HG03558 (cell line): ENCODE measurements around the gene HNRNPH2.

Source experiments
- ATAC-seq: cut with Tn5 transposase; IDR thresholded peaks from one replicate; pipeline ENCODE4 v1.9.1; 2021; ENCODE audit warnings: moderate number of reproducible peaks; ENCODE audit not compliant: unreplicated experiment; ENCODE audit errors: extremely low read depth

Gene HNRNPH2, protein sequence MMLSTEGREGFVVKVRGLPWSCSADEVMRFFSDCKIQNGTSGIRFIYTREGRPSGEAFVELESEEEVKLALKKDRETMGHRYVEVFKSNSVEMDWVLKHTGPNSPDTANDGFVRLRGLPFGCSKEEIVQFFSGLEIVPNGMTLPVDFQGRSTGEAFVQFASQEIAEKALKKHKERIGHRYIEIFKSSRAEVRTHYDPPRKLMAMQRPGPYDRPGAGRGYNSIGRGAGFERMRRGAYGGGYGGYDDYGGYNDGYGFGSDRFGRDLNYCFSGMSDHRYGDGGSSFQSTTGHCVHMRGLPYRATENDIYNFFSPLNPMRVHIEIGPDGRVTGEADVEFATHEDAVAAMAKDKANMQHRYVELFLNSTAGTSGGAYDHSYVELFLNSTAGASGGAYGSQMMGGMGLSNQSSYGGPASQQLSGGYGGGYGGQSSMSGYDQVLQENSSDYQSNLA

DNA sequence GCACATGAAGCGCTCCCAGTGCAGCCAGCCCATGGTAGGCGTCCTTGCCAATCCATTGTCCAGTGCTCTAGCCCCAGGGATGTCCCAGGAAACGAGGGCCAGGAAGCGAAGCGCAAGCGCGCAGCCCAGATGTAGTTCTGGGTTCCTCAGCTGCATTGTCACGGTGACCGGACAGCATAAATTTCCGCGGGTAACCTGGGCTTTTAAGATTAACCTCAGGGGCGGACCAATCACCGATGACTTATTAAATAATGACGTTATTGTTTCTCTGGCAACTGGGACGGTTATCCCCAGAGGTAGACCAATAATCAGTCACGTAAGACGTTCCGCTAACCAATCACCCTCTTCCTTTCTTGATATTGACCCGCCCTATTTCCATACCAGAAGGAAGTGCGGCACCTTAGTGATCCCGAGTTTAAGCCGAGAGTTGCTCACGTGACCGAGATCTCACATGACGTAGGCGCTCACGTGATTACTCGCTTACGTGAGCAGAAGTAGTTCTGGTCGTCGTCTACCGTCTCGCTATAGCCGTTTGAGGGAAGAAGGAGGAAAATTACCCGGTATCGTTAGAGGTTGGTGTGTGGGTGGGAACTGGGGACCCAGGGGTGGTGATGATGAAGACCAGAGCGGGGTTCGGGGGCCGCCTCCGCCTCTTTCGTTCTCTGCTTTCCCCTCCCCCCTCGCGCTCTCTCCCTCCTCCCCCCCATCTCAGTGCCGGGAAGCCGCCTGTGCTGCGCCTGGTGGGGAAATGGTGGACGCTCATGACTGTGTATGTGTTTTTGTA lies at the start of gene HNRNPH2, which contains the start of gene GLA:
HNRNPH2 (plus strand) TSS at position 475 of the 784 bp plus-strand sequence. CDS start 3,767 bp downstream, outside the sequence.
GLA (minus strand) TSS at position 178 of the 784 bp plus-strand sequence; CDS start at position 156, 22 bp downstream.
- peak; percentile 94 for ATAC-seq

DNA sequence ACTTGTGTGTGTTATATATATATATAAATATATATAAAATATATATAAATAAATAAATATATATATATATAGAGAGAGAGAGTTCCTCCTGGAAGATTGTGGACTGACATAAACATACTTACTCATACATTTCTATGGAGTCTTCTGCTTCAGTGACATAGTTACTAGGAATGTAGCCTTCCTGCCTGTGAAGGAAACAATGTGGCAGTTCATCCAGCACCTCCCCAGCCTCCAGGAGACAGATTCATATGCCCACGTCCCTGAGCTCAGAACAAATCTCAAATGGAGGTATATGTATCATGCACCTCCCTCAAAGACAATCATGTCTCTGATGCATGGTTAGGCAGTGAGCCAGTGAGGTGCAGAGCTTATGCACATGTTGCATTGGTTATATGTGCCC lies 48.1 kb upstream of the HNRNPH2 start:
- no peak for ATAC-seq

DNA sequence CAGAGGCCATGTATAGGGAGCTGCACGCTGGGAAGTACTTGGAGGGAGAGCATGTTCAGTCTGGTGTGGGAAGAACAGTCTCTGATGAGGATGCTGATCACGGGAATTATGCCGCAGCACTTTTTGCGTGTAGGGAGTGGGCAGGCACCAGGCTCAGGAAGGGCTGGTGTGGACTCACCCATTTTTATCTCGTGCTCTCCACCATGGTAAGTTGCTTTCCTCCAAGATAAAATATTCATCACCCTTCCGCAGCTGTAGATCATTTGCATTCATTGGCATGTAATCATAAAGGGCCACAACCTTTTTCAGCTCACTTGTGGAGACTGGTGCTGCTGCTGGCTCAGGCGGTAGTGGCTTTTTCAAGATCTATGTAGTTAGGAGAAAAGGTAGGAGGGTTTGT lies 47.6 kb upstream of the HNRNPH2 start:
- no peak for ATAC-seq

DNA sequence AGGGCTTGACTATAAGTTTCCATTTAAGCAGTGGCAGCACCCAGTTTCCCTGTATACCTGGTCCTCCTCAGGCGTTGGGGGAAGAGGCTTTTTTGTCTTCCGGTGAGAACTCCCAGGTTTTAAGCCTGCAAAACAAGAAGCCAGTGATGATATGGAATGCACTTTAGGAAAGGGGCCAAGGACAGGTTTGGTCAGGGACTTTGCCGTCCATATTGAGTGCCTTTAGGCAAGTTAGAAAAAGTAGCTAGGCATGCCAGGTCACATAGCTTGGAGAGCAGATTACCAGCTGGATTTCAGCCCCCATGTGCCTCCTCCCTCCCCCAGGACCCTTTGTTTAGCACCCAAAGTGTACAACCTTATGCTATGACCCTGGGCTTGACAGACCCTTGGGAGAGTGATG lies 45.9 kb upstream of the HNRNPH2 start:
- ATAC-seq: no peak

DNA sequence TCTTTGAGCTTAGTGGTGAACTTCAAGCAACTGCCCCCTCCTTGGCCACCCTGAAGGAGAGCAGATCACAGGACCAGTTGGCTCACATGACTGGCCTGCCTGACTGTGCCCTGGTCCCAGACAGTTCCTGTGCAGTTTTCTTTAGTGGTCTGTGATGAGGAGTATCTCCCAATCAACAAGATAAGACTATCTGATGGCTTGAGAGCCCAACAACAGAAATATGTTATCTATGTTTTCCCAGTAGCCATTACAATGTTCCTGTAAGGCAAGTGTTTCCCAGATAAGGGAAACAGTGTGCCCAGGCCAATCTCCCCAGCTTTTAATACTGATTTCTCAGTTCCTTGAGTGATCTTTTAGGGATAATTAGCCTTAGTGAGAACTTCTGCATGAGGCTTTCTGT lies 45.3 kb upstream of the HNRNPH2 start:
- ATAC-seq: no peak

DNA sequence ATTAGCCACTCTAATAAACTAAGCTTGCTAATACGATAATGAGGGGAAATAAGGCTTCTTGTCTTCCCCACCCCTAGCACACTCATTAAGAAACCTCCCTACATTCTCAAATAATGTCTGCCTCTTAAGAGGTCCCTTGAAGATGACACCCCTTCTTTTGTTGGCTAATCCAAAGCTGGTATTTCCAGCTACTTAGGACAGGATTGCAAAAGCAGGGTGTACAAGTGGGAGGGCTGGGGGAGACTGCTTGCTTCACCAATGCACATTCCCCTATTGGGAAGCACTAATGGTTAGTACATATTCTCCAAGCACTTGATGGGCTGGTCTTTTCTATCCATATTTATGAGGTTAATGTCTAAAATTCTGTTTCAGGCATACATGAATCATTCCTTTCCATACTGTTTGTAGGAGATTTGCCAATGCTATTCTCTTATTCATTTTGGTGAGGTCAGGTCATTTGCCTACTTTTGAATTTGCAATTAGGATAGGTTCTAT lies 42.7 kb upstream of the HNRNPH2 start:
- no peak for ATAC-seq

DNA sequence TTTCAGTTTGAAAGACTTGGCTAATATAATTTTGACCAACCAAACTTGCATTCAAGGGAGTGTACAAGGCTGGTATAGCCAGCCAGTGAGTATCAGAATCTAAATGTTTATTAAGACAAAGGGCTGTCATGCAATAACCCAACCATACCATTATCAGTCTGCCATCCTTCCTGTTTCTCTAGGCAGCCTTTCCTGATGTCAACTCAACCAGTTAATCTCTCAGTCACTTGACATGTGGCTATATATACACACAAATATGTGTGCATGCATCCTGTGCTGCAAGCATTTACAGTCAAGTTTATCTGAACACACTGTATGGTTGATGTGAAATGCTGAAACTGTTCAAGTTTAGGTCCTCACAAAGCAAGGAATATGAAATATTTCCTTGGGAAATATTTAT lies 39.2 kb upstream of the HNRNPH2 start:
- no peak for ATAC-seq

DNA sequence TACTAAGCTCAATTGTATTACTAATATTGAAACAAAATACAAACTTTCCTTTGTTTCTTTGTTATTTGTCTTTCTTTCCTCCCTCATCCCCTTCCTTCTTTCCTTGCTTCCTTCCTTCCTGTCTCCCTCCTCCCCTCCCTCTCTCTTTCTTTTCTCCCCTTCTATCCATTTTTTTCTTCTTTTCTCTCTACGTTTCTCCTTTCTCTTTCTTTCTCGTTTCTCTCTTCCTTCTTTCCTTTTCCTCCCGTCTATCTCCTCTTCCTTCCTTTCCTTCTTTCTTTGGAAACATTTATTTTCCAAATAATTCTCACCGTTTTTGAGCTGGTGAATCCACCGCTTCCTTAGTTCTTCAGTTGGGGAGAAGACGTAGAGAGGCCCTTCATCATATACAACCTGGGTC lies 38.3 kb upstream of the HNRNPH2 start:
- ATAC-seq: no peak

DNA sequence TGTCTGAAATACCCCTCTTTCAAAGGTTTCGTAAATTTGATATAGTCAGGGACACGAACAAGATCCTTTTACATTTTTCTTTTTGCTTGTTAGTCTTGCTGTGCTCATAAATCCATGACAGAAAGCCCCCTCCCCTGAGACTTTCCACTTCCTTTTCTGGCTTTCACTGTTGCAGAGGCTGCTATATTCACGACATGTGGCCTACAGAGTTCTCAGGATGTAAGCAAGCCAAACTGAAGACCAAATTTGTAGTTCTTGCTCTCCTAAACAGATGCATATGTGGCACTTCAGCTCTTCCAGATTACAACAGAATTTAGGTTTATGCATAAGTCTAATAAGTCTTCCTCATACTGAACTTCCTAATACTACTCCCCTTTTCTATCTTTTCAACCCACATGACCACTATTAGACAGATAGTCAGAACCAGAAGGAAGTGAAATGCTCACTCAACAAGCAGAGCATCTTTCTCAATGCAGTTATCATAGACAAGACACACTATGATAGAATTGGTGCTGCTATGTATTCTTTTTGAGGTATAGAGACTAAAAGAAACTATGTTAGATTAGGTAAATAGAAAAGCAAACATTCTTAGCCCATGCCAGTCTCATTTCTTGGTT lies 37.0 kb upstream of the HNRNPH2 start:
- ATAC-seq: peak; percentile 54

DNA sequence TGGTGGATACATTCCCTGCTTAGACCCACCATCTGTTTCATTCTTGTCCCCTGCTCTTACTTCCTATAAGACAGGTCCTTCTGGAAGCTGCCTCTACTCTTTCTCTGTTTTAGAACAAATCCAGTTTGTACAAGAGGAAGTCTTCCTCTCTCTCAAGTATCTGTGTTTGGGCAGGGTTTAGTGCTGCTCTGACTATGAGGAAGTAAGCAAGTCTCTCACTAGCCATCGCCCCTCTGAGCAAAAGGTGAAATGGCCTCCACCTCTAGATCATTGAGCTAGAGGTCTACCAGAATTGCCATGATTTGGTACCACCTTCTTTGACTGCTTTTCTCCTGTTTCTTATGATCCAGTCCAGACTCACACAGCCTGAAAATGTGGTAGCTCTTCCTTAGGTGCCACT lies 30.5 kb upstream of the HNRNPH2 start:
- ATAC-seq: no peak

DNA sequence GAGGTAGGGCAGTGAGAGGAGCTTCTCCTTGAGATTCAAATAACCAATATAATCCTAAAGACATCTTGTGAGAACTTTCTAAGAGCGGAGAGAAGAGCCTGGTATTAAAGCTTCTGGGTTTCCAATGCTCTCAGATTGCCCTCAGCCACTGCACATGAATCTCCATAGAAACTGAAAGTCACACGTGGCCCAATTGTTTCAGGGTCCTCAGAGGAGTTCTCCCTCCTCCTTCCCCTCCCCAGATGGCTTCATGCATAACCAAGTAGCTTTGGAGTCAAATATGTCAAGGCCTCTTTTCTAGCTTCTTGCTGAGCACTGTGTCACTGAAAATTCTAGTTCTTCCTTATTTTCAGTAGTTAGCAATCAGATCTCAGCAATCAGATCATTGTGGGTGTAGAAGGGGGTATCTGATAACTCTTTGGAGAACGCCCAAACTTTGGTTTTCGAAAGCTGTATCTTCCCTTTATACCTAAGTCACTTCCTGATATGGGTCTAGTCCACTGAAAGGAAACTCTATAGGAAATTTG lies 24.3 kb upstream of the HNRNPH2 start:
- peak; percentile 62 for ATAC-seq

DNA sequence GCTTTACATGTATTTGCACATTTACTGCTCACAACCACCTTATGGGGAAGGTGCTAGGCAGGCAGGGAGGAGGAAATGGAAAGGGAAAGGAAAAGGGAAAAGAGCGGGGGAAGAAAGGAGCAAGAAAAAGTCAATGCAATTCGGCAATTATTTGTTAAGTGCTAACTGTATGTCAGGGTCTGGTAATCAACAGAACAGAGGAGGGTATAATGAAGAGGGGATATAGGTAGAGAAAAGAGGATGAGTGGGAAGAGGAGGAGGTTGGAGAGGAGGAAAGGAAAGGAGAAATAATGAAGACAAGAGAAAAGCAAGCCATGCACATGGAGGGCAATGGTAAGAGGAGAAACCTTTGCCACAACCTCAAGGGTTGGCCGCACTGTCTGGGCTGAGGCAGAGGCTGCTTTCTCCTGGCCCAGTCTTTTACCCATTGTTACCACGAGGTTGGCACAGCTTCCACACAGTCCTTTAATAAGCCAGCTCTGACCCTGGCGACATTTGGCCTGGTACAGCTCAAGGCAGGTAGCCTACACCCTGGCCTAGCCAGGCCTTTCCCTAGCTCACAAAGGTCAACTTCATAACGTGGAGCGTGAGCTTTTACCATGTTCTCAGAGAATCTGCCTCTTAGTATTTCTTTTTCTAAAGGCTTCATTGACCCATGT lies 22.9 kb upstream of the HNRNPH2 start:
- ATAC-seq: no peak

DNA sequence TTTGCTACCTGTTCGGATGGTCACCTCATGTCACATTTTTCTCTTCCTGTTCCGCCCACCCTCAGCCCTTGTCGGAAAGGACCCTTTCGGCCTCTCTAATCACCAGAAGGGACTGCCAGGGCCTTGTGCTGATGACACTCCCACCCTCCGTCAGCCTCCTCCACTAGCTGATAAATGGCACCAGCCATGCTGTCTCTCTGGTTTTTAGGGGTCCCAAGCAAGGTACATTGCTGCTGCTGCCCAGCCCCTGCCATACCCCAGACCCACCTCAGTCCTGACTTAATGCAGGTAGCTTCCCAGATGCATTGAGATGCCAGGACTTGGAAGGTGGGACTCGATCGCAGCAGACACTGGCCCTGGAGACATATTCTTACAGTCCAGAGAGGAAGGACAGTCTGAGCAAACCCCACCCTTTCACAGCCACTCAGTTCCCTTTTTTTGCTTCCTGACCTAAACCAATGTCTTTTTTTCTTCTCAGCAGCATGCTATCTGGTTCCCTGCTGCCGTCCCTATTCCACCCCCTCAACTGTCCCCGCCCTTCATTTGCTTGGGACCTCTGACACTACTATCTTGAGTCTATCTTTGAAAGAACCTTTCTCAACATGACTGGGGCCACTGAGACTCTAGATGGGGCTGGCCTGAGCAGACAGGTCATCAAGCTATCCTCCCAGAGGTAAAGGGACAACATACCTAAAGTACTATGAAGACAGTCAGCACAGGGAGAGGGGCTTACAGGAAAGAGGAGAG lies 22.1 kb upstream of the HNRNPH2 start, which contains the start of gene BTK:
BTK (minus strand) TSS at position 397 of the 747 bp plus-strand sequence. CDS start 10,907 bp downstream, outside the sequence.
- peak; percentile 35 for ATAC-seq

DNA sequence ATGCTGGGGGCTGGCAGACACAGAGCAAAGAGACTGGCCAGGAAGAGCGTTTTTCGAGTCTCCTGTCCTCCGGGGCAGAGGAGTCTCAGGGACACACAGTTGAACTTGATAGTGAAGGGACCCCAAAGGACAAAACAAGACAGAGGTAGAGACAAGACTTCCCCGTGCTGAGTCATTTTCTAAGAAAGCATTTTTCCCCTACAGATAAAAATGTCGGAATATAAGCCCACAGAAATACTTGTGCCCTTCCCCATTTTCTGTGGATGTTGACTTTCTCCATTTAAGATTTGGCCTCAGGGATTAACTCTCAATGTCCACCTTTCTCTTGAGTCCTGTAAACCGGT lies 21.5 kb upstream of the HNRNPH2 start:
- ATAC-seq: no peak

DNA sequence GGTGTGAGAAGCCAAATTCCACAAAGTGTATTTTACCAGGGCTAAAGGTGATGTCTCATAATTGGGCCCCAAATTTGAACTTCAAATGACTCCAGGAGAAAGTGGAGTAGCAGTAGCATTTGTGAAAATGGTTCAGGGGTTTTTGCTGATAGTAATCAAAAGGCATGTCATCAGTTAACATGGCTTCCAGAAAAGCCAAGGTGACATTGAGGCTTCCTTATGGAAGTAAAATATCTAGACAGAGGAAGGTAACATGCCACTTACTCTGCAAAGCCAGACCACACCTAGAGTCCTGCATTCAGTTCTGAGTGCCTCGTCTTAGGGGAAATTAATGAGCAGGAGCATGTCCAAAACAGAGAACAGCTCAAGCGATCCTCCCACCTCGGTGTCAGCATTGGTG lies 19.4 kb upstream of the HNRNPH2 start:
- no peak for ATAC-seq

DNA sequence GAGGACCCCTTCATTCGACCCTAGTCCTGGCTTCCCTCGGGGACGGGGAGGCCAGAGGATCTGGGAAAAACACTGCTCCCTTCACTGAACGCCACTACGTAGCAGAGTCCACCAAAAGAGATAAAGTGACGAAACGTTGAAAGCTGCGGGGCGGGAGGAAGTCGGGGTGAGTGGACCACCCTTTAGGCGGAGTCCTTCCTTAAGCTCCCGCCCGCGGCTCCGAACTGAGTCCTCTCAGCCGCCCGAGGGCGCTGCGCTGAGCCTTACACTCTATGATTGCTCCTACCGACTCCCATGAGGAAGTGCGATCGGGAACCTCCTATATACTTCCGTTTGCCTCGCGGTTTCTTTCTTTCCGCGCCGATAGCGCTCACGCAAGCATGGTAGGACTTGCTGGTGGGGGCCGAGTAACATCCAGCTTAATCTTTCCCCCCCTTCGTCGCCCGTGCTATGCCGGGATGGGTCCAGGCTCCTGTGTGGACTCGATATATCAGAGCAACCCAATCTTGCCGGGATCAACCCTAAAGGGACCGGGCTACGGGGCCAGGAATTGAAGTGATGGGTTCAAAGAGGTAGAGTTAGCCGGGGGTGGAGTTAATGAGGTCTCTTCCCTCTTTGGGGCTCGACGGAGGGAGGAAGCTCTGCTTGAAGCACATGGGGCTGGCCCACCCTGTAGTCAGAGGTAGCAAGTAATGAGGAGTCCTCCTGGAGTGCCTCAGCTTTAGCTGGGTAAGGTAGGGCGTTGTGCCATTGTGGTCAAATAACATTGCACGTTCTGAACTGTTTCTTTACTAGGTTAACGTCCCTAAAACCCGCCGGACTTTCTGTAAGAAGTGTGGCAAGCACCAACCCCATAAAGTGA lies 17.1 kb upstream of the HNRNPH2 start, which contains the start of gene RPL36A:
RPL36A (plus strand) TSS at position 348 of the 862 bp plus-strand sequence; CDS start at position 381, 33 bp downstream.
- peak; percentile 72 for ATAC-seq

DNA sequence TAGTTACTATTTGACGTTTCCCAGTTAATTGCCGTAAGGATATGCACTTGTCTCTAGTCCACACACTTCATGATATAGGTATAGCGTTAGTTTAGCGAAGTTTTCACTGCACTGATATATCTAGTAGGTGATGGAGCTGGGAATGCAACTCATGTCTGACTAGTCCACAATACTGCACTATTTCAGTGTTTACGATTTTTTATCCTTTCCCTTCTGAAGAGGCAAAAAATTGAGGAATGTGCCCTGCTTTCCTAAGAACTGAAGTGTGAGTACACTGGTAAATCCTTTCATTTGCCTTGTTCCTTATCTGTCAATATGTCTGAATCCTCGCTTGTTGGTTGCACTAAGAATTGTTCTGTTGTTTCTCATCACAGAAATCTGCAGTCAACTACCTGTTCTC lies 16.2 kb upstream of the HNRNPH2 start:
- no peak for ATAC-seq
